HL-60 (cell line): Measurements from ENCODE around the gene KHDC3L.

Source experiments
- CTCF ChIP-seq: IDR thresholded peaks from one replicate; pipeline ENCODE4 v1.5.1; 2011; ENCODE audit warnings: low read length, control low read depth, inconsistent platforms; ENCODE audit not compliant: insufficient read depth
- POLR2AphosphoS5 ChIP-seq: IDR thresholded peaks from 2 replicates; pipeline ENCODE4 v1.6.1; 2012; ENCODE audit warnings: low read depth
- TF ChIP-seq, protein P1 (sequence below): IDR thresholded peaks from 2 replicates; pipeline ENCODE4 v1.6.1; 2012; ENCODE audit warnings: low read depth; ENCODE audit not compliant: insufficient replicate concordance

- TF ChIP-seq CTCF (no peak), POLR2AphosphoS5 (no peak)
- TF ChIP-seq, protein P1, sequence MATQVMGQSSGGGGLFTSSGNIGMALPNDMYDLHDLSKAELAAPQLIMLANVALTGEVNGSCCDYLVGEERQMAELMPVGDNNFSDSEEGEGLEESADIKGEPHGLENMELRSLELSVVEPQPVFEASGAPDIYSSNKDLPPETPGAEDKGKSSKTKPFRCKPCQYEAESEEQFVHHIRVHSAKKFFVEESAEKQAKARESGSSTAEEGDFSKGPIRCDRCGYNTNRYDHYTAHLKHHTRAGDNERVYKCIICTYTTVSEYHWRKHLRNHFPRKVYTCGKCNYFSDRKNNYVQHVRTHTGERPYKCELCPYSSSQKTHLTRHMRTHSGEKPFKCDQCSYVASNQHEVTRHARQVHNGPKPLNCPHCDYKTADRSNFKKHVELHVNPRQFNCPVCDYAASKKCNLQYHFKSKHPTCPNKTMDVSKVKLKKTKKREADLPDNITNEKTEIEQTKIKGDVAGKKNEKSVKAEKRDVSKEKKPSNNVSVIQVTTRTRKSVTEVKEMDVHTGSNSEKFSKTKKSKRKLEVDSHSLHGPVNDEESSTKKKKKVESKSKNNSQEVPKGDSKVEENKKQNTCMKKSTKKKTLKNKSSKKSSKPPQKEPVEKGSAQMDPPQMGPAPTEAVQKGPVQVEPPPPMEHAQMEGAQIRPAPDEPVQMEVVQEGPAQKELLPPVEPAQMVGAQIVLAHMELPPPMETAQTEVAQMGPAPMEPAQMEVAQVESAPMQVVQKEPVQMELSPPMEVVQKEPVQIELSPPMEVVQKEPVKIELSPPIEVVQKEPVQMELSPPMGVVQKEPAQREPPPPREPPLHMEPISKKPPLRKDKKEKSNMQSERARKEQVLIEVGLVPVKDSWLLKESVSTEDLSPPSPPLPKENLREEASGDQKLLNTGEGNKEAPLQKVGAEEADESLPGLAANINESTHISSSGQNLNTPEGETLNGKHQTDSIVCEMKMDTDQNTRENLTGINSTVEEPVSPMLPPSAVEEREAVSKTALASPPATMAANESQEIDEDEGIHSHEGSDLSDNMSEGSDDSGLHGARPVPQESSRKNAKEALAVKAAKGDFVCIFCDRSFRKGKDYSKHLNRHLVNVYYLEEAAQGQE = no peak
These were observed 9.5 kb downstream of the KHDC3L start for GRCh38 chr6:73371984-73372383.
